Caki2 (cell line): Measurements from ENCODE around the gene TMEM30A. TPM values are rescaled to one million over a fixed set of nuclear protein-coding genes. Genes with fewer than 3 reads are reported as not detected.

Experiments
- DNase-seq: peaks from one replicate; pipeline ENCODE4 v3.0.0-alpha.2; 2015; ENCODE audit warnings: low read depth
- in situ Hi-C: cut with HindIII; loops from 2 replicates; pipeline ENCODE4 v1.10.0; 2016; ENCODE audit warnings: low sequenced_read_pairs, low pct_unique_long_range_greater_than_20kb, mixed read lengths
- total RNA-seq: library from RNA; depleted of rRNA; stranded (reverse); fragments of >200 nt; shearing (Covaris generic); gene quantifications from 2 replicates; pipeline ENCODE4 v1.2.3, GENCODE V29; 2014; ENCODE audit warnings: low replicate concordance

Gene TMEM30A
- total RNA-seq, 1 experiment from 2014 or later = 103 TPM

- in situ Hi-C loops = loop anchor here (25.0 kb wide), 1 partner anchor 240 kb away; no protein-coding TSS in a partner anchor
- DNase-seq = no peak
These were observed 12.3 kb downstream of the TMEM30A start for GRCh38 chr6:75272145-75272840.

DNA sequence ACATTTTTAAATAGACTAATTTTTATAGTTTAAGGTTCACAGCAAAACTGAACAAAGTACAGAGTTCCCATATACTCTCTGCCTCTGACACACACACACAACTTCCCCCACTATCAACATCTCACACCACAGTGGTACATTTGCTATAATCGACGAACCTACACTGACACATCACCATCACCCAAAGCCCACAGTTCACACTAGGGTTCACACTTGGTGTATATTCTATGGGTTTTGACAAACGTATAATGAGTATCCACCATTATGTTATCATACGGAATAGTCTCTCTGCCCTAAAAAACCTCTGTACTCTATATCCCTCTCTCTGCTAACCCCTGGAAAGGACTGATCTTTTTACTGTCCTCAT, 15.6 kb downstream of the TMEM30A start:
- no peak for DNase-seq
- in situ Hi-C loops = loop anchor here (25.0 kb wide), 1 partner anchor 243 kb away; no protein-coding TSS in a partner anchor

DNA sequence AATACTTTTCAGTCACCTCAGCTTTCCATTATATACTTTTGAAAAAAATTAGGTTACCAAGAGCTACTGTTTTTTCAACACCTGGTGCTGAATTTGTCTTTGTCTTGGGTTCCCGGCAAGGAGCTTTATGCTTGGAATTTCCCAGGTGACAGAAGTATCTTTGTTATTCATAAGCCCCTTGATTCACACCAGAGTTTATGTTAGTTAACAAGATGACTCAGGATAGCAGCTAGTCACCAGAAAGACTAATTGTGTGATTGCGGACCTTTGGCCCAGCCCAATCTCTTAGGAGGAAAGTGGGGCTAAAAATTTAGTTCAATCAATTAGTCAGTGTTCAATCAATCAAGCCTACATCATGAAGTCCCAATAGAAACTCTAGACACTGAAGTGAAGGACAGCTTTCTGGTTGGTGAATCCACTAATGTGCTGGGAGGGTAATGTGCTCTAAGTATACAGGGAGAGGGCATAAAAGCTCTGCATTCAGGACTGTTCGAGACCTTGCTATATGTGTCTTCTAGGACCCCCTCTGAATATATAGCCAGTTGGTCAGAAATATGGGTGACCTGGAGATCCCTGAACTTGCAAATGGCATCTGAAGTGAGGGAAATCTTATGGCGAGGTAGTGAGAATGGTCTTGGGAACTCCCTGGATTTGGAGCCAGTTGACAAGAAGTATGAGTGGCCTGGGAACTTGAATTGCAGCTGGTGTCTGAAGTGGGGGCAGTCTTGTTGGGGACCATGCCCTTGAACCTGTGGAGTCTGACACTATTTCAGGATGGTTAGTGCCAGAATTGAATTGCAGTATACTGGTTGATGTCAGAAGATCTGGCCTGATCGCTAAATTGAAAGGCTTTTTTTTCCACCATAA, 16.2 kb downstream of the TMEM30A start:
- in situ Hi-C loops = loop anchor here (25.0 kb wide), 1 partner anchor 244 kb away; no protein-coding TSS in a partner anchor
- DNase-seq = peak; percentile 70

- DNase-seq = no peak
These were observed 17.1 kb downstream of the TMEM30A start for GRCh38 chr6:75267461-75267860.

GRCh38 chr6:75266716-75267291, 17.8 kb downstream of the TMEM30A start:
- DNase-seq = no peak
- in situ Hi-C loops = loop anchor here (25.0 kb wide), 1 partner anchor 245 kb away; no protein-coding TSS in a partner anchor

More at GRCh38 chr6:75267461-75267860, 17.1 kb downstream of the TMEM30A start:
- in situ Hi-C loops = loop anchor here (25.0 kb wide), 1 partner anchor 245 kb away; no protein-coding TSS in a partner anchor

GRCh38 chr6:75263401-75263750, 21.2 kb downstream of the TMEM30A start:
- in situ Hi-C loops = loop anchor here (25.0 kb wide), 1 partner anchor 249 kb away; no protein-coding TSS in a partner anchor
- no peak for DNase-seq

DNA sequence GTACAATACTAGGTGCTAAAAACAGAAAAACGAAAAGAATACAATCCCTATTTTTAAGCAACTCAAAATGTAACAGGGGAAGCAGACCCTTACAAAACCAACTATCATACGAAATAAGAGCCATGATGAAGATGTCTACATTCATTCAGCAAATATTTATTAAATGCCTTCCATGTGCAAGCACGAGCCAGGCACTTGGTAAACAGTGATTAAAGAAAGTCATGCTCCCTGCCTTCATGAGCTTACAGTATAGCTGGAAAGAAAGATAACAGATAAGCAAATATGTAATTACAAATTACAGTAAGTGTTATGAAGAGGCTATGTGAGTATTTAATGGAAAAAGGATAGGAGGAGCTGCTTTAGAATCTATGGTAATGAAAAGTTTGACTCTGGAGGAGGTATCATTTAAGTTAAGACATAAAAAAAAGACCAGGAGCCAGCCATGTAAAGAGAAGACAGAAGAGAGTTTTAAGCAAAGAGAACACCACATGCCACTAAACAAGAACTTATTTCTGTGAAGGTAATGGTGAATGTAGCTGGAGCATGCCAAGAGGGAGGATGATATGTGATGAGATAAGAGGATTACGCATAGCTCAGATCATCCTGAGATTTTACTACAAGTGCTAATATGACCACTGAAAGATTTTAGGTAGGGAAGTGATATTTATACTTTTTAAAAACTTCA, 21.7 kb downstream of the TMEM30A start:
- in situ Hi-C loops = loop anchor here (25.0 kb wide), 1 partner anchor 249 kb away; no protein-coding TSS in a partner anchor
- DNase-seq = no peak

GRCh38 chr6:75261299-75261698, 23.3 kb downstream of the TMEM30A start:
- no peak for DNase-seq
- in situ Hi-C loops = loop anchor here (25.0 kb wide), 1 partner anchor 251 kb away; no protein-coding TSS in a partner anchor

DNA sequence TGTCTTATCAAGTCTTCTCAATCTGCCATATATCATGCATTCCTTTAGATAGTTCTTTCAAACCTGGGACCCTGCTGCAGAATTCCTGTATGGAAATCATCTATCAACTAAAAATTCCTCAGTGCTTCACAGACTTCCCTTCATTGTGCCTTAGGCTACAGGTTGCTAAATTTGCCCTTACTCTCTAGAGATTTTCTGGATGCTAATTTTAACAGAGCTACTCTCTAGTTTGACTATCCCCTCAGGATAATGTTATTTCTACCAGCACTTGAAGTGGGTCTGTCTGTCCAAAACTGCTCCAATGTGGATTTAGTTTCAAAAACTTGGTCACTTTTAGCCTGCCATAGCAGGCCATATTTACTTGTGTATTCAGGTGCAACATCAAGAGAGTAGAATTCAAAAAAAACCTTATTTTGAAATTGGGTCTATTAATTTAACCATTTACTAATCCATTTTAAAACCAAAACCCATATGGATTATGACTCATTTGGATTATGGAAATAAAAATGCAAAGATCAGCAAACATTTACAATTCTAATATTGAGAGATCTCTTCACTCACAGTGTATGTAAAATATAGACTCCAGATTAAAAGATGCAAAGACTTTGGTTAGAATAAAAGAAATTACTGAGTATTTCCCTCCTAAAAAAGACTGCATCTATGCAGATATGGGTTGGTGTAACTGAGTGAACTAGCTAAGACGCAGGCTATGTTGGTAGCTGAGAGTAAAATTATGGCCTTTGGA, 27.1 kb downstream of the TMEM30A start:
- in situ Hi-C loops = loop anchor here (25.0 kb wide), 1 partner anchor 255 kb away; no protein-coding TSS in a partner anchor
- no peak for DNase-seq

- no peak for DNase-seq
- in situ Hi-C loops = loop anchor here (25.0 kb wide), 1 partner anchor 262 kb away; no protein-coding TSS in a partner anchor
These were observed 34.0 kb downstream of the TMEM30A start for GRCh38 chr6:75250552-75250951.

- in situ Hi-C loops = loop anchor here (25.0 kb wide), 1 partner anchor 262 kb away; no protein-coding TSS in a partner anchor
These were observed 34.8 kb downstream of the TMEM30A start for GRCh38 chr6:75249837-75250236.

GRCh38 chr6:75246386-75246785, 38.2 kb downstream of the TMEM30A start:
- in situ Hi-C loops = no loop called here
- DNase-seq = no peak

More at GRCh38 chr6:75249837-75250236, 34.8 kb downstream of the TMEM30A start:
- DNase-seq = no peak

DNA sequence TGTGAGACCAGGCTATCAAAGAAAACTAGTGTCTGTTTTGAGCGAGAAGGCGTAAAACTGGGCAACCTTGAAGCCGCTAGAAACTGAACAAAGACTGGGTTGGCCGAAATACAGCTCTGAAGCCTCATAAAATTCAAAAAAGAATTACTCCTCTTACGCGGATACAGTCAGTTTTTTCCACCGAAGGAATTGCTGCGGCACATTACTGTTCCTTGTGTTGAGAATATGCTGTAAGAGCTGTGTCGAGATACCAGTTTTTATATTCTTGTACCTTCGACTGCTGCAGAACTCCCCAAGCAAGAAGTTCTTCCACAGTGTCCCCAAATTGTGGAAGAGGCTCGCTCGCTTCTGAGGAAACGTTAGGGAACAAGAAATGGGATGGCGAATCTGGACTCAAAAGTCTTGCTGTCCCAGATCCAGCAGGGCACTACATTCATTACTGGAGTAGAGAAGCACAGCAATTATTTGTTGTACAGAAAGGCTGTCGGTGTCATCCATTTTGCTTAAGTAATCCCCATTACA, 40.5 kb downstream of the TMEM30A start:
- in situ Hi-C loops = no loop called here
- DNase-seq = no peak

GRCh38 chr6:75243333-75244062, 41.1 kb downstream of the TMEM30A start, which contains the start of gene COX7A2:
TSS of gene COX7A2 (minus strand) at chr6:75243801. CDS start at chr6:75243734, 67 bp downstream.
- in situ Hi-C loops = no loop called here
- DNase-seq = peak; percentile 91

DNA sequence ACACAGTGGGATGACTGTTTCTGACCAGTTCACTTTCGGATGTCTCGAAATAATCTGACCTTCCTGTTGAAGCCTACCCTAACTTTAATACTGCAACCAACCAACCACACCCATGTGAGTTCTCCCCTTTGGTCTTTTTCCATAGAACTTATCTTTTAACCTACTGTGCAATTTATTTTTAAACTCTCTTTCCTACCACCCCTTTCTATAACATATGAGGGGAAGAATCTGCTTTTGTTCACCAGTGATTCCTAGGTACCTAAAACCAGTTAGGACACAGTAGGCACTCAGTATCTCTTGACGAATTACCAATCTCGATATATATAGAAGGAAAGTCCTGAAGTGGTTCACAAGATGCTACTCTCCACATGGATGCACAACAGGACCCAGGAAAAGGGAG, 48.0 kb downstream of the TMEM30A start:
- no peak for DNase-seq
- in situ Hi-C loops = no loop called here

GRCh38 chr6:75235271-75235670, 49.3 kb downstream of the TMEM30A start:
- DNase-seq = no peak
- in situ Hi-C loops = no loop called here
